HG02642 (cell line): Measurements from ENCODE around the gene KDM1B.

ENCODE experiments used
- ATAC-seq: cut with Tn5 transposase; IDR thresholded peaks from one replicate; pipeline ENCODE4 v1.9.1; 2021; ENCODE audit warnings: mild to moderate bottlenecking; ENCODE audit not compliant: unreplicated experiment, poor library complexity

KDM1B gene, protein sequence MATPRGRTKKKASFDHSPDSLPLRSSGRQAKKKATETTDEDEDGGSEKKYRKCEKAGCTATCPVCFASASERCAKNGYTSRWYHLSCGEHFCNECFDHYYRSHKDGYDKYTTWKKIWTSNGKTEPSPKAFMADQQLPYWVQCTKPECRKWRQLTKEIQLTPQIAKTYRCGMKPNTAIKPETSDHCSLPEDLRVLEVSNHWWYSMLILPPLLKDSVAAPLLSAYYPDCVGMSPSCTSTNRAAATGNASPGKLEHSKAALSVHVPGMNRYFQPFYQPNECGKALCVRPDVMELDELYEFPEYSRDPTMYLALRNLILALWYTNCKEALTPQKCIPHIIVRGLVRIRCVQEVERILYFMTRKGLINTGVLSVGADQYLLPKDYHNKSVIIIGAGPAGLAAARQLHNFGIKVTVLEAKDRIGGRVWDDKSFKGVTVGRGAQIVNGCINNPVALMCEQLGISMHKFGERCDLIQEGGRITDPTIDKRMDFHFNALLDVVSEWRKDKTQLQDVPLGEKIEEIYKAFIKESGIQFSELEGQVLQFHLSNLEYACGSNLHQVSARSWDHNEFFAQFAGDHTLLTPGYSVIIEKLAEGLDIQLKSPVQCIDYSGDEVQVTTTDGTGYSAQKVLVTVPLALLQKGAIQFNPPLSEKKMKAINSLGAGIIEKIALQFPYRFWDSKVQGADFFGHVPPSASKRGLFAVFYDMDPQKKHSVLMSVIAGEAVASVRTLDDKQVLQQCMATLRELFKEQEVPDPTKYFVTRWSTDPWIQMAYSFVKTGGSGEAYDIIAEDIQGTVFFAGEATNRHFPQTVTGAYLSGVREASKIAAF

DNA sequence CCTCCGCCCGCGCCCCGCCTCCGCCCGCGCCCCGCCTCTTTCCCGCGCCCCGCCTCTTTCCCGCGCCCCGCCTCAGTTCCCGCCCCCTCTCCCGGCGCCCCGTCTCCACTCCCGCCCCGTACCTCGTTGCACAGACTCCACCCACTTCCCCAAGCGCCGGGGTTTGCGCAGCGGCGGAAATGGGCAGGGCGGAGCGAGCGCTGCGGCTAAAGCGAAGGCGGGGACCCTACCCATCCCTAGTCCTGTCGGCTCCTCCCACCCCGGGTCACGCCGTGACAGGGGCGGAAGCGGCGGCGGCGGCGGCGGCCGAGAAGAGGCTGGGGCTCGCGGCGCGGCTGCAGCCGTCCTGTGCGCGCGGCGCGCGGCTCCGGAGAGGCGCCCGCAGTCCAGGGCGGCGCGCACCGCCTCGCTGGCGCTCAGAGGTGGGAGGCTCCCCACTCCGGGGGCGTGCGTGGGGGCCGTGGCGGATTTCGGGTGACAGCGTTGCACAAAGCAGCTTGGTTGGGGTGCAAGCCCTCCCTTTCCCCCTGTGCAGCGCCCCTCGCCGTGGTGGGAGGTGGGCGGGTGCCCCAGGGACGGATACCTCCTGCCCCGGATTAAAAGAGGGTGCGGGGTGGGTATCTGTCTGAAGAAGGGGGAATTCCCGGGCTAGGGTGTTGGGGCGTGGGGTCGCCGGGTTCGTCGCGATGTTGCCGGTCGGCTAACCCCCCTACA lies at the start of gene KDM1B:
TSS of gene KDM1B (plus strand) at position 273 of the 714 bp plus-strand sequence. CDS start 4,474 bp downstream, outside the sequence.
- peak; percentile 90 for ATAC-seq

DNA sequence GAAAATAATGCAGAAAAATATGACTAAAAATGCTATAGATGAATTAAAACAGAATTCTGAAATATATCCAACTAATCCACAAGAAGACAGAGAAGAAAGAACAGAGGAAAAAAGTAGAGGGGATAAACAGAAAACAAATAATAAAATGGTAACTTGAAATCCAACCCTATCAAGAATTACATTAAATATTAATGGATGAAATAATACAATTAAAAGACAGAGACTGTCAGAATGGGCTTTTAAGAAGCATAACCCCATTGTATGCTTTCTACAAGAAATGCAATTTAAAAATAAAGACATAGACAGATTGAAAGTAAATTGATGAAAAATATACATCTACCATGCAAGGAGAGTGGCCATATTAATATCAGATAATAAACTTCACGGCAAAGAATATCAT lies 48.2 kb upstream of the KDM1B start:
- ATAC-seq = no peak

DNA sequence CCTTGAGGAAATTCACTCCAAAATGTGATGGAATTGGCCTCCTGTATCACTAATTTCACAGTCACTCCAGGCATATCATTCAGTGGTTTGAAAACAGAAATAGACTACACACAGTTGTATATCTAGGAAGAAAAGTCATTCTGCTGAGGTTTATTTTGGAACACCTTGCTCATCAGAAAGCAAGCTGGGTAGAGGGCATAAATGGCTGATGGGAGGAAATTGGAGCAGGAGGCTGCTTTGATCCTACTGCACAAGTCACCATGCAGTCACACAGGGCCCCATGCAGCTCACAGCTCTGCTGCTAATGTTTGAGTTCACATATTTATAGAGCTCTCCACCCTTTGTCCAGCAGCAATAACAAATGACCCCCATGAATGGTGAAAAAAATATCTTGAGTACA lies 45.1 kb upstream of the KDM1B start:
- ATAC-seq = no peak

DNA sequence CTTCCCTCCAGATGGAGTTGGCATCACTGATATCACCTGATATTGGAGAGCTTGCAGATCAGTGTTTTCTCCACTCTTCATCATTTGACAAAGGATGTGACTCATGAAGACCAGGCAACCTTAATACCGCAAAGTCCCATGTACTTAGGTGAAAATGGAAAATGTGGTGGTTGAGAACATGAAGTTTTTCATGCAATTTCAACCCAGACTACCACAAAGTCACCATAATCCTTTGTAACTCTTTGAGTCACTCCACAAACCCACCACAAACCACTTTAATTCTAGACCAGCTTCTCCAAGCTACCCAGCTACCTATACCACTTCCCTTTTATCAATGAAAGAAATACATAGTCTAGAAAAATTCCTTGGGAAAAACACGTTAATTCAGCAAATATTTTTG lies 39.9 kb upstream of the KDM1B start:
- ATAC-seq = no peak

DNA sequence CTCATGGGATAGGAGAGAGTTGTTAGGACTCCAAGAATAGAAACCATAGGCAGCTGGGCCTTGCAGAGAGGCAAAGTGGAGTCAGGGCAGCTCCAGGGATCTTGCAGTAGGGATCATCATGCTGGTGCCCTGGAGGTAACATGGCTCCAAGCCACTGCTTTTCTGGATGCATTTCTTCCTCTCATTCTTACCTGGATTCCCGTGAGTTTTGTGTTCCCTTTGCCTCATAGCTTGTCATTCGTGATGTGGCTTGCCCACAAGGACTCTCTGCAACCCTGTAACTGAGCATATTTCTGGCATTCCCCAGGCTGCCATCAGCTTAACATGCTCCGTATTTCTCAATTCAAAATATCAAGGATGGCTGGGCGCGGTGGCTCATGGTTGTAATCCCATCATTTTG lies 38.1 kb upstream of the KDM1B start:
- ATAC-seq = no peak

DNA sequence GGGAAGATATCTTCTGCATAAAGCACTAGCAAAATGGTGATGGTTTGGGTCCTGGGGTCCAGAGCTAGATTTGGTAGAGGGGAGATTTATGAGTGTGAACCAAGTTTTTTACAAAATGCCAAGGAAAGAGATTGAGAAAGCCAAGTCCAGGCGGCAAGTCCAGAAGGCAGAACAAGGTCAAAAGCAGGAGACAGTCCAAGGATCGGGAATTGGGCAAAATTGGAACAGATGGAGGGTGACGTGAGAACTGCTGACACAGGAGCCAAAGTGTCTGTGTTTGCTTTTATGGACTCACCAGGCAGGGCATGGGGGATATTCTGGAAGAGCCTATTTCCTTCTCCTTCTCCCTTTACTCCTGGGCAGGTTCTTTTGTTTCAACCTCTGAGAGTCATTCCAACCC lies 36.9 kb upstream of the KDM1B start:
- ATAC-seq = no peak

DNA sequence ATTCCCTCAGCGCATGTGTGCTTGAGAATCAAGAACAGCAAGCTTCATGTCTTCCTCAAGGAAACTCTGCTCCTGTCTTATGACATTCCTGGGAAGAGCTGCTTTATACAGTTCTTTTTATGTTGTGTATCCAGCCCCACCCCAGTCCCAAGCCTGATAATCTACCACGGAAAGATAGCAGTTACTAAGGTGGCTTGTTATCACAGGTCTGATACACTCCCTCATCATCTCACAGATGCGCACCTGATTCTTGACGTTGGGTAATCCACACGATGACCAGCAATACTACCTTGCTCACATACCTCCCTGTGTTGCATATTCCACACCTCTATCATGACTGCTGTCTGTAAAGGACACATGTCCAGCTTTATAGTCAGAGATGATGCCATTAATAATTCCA lies 36.0 kb upstream of the KDM1B start:
- no peak for ATAC-seq

DNA sequence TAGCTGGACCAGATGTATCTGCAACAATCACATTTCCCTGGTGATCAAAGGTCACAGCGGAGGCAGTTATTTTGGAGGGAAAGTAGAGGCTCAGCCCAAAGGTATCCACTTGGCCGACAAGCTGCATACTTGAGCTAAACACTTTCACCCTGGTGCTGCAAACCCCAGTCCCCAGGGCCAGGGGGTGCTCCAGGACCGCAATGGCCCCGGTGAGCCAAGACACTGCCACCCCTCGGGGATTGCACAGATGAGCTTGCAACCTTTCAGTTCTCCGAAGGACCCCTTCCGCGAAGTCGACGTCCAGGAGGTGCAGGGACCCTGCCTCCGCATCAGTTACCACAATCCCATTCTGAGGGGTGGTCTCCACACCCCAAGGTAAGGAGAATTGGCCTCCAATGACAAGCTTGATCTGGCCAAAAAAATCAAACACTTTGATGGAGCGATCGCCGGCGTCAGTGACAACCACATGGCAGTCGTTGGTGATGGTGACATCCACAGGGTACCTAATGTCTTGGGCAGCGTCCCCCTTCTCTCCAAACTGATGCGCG lies 33.6 kb upstream of the KDM1B start:
- no peak for ATAC-seq

DNA sequence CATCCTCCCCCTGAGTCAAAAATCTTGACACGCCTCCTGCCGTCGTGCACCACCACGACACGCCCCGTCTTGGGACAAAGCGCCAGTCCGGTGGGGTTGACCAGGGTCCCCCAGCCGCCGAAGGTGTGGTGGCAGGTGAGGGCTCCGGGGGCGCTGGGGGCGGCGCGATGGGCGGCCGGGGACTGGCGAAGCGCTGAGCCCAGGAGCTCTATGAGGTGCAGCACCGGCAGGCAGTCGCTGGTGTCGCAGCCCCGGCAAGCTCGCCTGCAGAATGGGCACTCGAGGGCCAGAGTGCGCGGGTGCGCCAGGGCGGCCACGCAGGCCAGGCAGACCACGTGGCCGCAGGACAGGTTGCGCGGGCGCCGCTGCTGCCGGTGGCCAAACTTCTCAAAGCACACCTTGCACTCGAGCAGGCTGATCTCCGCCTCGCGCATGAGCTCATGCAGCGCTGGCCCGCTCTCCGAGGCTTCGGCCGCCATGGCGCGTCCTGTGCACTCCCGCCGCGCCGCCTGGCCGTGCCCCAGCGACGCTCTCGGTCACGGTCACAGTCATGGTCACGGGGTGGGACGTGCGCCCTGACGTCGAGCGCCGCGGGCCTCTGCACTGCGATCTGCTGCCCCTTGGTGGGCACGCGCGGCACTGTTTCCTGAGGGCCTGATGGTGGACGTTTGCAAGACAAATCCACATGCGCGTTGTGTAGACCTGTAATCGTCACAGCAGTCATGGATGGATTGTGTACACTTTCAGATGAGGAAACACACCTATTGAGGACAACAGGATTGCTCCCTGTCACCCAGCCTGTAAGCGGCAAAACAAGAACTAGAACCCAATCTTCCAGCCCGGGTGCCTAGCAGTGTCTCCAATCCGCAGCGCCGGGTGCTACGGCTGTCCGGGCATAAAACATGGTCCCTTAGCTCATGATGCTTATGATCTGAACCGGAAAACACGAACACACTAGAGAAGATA lies 32.8 kb upstream of the KDM1B start, which contains the start of gene NHLRC1:
TSS of gene NHLRC1 (minus strand) at position 550 of the 966 bp plus-strand sequence. CDS start at position 479, 71 bp downstream.
- ATAC-seq = peak; percentile 99

DNA sequence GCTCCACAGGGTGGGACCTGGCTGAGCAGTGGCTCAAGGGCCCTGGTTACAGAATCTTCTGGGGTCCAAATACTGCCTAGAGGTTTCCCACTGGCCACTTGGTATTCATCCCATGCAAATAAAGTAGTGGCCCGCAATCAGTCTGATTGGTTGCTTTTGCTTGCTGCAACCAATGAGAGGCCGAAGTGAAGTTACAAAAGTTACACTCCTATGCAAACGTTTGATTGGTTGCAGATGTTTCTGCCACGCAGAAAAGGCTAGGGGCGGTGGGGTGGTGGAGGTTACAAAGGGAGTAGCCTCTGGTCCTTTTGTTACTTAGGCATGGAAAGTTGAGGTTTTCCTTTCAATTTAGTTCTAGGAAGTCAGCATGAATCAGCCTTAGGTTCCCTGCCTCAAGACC lies 29.1 kb upstream of the KDM1B start:
- ATAC-seq = no peak

DNA sequence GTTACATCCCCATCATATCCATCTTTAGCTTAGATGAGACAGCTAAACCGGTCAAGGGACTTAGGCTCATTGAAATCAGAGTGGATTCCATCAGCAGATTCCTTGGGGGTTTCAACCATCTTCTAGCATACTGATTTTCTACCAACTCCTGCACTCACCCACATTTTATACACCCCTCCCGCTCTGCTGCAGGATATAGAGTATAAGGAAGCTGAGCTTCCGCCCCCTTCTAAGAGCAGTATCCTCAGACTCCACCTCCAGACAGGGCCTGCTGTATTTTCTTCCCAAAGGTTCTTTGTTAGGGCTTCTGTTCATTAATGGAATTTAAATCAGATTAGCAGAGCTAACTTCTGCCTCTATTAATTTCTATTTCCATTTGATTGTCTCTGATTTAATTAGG lies 22.9 kb upstream of the KDM1B start:
- no peak for ATAC-seq

DNA sequence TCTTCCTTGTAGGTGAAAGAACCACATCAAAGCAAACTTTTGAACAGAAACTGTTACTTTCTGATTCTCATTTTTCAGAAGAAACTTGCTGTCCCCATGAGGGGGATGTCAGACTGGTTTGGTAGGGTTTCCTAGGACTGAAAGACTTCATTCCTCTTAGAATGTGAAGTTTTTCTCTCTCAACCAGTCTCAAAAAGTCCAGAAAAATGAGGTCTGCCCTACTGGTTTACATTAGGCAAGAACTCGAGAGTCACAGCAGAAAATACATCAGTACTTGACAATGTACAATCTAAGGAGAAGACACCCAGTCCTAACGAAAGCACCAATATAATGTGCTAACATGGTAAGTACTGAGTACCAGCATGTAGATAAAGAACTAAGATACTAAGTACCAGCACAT lies 20.1 kb upstream of the KDM1B start:
- ATAC-seq = no peak

DNA sequence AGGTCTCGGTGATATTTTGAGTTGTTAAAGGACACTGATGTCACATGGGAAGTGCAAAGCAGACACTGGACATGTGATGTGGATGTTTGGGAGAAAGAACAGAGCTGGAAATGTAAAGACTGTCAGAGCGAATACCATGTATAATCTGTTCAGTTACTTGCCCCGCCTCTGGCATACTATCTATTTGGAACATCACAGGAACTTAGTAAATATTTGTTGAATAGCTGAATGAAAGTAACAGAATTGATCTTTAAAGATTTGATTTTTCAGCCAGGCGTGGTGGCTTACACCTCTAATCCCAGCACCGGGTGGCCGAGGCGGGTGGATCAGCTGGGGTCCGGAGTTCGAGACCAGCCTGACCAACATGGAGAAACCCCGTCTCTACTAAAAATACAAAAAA lies 19.0 kb upstream of the KDM1B start:
- ATAC-seq = no peak

DNA sequence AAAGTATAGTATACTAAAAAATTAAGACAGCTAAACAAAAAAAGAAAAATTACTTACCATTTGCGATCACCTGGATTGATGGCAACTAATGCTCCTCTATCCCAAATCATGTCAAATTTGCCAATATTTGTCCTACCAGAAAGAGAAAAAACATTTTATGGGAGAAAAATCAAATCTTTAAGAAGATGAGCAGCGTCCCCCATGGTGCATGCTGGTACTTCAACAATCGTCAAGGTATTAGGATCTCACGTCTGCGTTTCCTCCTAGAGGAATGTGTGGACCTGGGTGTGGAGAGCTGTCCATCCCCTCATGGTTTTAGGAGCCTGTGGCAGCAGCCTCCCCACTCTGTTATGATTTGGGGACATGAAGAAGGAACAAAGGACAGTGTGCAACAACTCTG lies 16.3 kb upstream of the KDM1B start:
- no peak for ATAC-seq

DNA sequence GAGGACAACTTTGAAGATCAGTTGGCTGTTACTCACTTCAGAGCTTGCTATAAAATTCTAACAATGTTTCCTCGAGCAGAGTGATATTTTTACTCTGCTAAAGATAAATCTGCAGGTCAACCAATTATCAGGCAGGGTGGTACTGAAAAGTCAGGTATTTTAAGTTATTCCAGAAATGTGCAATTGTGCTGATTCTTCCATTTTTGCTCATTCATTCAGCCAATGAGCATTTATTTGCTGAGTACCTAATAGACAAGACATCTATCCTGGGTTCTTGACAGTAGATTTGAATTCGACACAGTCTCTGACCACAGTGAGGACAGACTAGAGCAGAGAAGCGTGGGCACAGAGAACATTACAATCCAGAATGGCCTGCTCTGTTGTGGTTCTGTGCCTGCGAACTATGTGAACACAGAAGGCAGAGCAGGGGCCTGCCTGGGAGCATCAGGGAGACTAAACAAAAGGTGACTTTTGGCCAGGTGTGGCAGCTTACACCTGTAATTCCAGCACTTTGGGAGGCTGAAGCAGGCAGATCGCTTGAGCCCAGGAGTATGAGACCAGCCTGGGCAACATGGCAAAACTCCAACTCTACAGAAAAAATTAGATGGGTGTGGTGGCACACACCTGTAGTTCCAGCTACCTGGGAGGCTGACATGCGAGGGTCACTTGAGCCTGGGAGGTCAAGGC lies 15.1 kb upstream of the KDM1B start:
- no peak for ATAC-seq

DNA sequence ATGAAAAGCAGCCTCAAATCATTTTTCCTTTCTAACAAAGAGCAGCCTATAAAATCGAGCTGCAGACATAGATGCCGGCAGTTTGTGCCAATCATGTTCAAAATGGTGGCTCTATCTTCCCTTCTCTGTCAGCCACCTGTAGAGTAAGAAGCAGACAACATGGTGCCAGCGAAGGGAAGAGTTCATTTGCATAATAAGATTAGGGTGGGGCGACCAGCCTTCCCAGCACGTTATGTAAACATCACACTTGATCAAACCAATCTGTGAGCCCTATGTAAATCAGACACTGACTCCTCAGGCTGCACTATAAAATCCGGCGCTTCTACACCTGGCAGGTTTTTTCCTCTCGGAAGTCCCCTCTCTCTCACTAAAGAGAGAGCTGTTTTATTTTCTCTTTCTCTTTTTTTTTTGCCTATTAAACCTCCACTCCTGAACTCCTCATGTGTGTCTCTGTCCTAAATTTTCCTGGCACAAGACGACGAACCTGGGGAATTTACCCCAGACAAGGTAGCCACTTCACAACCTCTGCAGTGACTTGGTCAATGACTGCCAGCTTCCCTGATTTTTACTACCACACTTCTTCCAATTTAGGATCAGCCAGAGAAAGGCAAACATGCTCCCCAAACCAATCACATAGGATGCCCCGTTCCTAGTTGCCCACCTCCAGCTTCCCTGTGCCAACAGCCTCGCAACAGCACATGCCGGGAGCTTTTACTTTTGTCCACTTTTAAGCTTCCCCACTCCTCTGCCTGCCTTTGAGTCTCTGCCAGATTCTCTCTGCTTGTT lies 13.2 kb upstream of the KDM1B start:
- no peak for ATAC-seq

DNA sequence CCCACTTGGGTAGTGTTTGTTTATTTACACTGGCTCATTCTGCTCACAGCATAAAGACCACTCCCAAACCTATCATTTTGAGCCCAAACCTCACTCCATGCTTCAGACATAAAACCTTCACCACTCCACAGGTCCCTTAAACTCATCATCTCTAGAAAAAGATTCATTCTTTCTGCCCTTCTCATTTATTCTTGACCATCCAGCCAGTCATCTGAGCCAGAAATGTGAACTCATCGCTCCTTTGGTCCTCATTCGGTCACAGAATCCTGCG lies 12.7 kb upstream of the KDM1B start:
- no peak for ATAC-seq

DNA sequence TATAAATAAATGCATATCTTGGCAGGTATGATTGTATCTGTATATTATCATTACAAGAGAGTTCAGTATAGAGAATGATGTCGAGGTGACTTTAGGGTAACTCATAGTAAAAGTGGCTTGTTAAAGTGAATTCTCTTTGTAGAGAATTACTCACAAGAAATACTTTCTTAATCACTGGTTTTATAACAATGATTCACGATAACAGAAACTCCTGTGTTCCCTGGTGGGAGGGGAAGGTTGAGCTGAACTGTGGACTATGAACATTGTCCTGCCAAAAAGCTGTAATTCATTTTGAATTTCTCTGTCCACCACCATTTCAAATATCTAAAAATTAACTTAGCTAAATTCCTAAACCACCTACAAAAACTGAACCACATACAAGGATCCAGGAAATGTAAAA lies 8.1 kb upstream of the KDM1B start:
- no peak for ATAC-seq
